Measurements from ENCODE around the gene C10orf95.

DNA sequence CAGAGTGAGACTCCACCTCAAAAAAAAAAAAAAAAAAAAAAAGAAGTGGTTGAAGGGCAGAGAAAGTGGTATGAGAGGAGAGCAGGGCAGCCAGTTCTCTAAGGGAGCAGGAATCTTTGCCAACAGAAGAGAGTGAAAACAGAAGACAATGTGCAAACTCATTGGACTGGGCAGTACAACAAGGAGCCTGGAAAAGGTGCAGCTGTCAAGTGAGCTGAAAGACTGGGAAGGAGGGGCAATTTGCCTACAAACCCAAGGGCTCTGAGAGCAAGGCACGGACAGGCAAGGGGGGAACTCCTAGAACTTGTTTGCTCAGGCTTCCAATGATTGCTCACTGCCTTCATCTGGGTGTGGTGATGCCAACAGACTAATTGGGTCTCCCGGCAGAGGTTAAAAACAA lies 41.6 kb upstream of the C10orf95 start:
- TF ChIP-seq, protein P1, sequence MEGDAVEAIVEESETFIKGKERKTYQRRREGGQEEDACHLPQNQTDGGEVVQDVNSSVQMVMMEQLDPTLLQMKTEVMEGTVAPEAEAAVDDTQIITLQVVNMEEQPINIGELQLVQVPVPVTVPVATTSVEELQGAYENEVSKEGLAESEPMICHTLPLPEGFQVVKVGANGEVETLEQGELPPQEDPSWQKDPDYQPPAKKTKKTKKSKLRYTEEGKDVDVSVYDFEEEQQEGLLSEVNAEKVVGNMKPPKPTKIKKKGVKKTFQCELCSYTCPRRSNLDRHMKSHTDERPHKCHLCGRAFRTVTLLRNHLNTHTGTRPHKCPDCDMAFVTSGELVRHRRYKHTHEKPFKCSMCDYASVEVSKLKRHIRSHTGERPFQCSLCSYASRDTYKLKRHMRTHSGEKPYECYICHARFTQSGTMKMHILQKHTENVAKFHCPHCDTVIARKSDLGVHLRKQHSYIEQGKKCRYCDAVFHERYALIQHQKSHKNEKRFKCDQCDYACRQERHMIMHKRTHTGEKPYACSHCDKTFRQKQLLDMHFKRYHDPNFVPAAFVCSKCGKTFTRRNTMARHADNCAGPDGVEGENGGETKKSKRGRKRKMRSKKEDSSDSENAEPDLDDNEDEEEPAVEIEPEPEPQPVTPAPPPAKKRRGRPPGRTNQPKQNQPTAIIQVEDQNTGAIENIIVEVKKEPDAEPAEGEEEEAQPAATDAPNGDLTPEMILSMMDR (IDR thresholded peaks at IDR 0.05; ENCODE audit: low read depth, low read length, poor library complexity, severe bottlenecking), result no peak
- TF ChIP-seq EZH2phosphoT487 (IDR thresholded peaks at IDR 0.05; ENCODE audit: borderline replicate concordance, low read length), result no peak

Measured in DOHH2 (cell line).